GM12892 (cell line): Measurements from ENCODE around the gene CLTC.

Experiments
- POLR2A ChIP-seq: IDR thresholded peaks from 2 replicates; pipeline ENCODE4 v1.6.1; 2011; ENCODE audit warnings: low read depth, low read length, control low read depth
- POLR2AphosphoS5 ChIP-seq: IDR thresholded peaks from 2 replicates; pipeline ENCODE4 v1.6.1; 2011; ENCODE audit warnings: low read depth, low read length, control low read depth
- TAF1 ChIP-seq: IDR thresholded peaks from 2 replicates; pipeline ENCODE4 v1.6.1; 2011; ENCODE audit warnings: low read depth, mild to moderate bottlenecking, control low read depth, low read length, borderline replicate concordance

GRCh38 chr17:59745040-59745439 lies 125.3 kb downstream of the CLTC start:
- no peak for TF ChIP-seq POLR2A
- TF ChIP-seq POLR2AphosphoS5: no peak
- no peak for TF ChIP-seq TAF1
